Measurements from ENCODE around the gene DLK1.

The DLK1 gene

DNA sequence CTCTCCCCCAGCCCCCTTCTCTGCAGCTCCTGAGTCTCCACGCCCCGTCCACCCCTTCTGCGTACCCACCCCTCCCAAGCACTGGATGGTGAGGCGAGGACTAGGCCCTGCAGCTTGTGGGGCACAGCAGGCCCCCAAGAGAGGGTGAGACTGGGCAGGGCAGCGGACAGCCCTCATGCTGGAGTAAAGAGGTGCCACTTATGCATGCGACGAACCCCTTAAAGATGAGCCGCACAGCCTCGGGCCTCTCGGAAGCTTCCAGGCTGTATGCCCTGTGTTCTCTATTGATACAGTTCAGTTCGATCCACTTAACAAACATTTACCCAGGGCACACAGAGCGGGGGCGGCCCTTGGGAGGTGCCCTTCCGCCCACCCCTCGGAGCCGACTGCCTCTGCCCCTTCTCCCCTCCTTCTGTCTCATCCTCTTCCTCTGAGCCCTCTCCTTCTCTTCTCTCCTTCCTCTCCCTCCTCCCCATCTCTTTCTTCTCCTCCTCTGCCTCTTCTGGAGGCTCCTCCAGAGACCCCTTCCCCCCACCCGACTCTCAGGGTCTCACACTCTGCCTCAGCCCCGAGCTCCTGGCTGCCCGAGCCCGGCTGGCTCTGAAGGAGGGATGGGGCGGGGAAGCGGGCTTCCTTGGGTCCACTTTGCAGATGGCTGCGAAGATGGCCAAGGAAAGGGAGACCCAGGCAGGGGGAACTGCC lies 32.7 kb upstream of the DLK1 start:
- DNase-seq (ENCODE audit: low spot score) = no peak

DNA sequence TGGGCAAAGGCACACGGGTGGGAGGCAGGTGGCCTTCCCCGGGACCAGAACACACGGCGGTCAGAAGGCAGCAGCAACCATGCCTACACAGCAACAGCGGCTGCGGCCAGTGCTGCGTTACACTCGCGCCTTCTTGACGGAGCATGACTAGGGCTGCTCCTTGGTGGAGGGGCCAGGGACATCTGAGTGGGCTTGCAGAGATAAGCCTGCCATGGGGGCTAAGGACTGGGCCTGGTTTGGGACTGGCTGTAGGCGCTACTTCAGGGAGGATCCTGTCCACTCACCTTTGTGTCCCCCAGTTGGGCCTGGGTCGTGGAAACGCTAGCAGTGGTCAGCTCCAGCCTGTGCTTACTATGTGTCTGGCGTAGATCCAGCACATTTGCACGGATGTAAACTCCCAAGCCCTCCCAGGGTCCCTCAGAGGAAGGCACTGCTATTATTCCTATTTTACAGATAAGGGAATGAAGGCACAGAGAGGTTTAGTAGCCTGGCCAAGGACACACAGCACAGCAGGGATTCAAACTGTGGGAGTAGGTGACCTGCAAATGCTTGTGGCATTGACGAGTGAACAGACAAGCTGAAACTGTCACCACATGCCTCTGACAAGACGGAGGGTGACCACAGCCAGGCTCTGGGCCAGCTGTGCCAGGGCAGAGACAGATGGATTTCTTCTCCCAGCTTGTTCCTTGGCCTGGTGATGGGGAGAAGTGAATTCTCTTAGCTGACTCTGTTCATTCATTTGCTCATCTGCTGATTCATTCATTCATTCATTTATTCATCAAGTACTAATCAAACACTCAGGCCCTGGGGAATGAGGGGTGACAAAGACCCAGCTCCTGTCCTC lies 31.9 kb upstream of the DLK1 start:
- DNase-seq (ENCODE audit: low spot score) = no peak

DNA sequence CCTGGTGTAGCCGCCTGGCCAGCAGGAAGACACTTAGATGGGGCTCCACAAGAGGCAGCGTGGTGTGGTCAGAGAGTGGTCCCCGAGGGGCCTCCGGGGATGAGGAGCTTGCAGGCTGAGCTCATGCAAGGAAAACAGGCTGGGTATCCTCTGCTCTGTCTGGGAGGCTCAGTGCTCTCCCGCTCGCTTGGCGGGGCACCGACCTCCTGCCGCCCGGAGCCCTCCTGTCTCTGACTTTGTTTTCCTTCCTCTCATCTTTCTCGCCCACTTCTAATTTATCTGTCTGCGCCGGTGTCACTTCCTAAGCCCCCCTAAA lies 31.3 kb upstream of the DLK1 start:
- no peak for DNase-seq (ENCODE audit: low spot score)

DNA sequence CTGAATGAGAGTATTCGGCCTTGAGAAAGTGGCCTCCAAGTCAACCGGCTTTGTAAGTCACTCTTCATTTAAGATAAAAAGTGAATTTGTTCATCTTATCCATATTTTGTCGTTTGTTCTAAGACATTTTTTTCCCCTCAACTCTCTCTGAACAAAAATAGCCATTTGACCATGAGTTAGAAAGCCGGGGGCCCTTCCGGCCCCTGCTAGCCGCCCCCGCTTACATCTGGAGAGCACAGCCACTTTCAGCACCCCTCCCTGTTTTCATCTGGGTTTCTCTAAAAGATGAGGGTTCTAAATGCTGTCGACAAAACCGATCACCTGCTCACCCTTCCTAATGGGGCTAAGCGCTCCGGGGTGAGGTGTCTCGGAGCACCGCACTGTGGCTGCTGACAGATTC lies 30.7 kb upstream of the DLK1 start:
- no peak for DNase-seq (ENCODE audit: low spot score)

DNA sequence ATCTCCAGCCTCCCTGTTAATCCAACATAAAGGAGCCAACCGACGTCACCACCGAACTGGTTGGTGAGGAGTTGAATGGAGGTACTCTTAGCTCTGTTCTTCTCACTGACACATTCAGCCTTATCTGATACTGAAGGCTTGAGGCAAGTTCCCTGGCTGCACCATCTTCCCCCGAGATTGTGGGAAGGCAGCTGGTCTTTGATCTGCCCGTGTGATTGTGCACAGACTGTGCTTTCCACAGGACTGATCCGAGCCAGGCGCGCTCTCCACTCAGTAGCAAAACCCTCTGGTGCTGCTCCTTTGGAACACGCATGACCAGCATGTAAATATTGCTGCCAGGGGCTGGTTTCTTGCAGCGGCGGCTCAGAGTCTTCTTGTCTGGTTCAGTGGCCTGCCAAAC lies 30.1 kb upstream of the DLK1 start:
- DNase-seq (ENCODE audit: low spot score) = peak; percentile 17

DNA sequence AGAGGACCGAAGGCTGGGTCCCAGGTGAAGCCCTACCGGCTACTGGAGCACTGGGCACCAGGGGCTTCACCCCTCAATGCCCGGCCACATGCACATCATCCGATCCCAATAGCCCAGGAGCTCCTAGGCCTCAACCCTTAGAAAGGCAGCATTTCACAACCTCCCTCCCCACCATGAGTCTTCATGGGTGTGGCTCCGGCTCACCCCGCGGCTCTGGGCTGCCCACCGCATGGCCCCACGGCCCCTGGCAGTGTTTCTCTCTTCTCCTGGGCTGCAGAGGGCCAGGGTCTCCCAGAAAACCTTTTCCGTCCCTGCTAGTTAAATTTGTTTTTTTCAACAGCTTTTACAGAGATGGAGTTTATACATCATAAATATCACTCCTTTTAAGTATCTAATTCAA lies 28.6 kb upstream of the DLK1 start:
- DNase-seq (ENCODE audit: low spot score) = no peak

DNA sequence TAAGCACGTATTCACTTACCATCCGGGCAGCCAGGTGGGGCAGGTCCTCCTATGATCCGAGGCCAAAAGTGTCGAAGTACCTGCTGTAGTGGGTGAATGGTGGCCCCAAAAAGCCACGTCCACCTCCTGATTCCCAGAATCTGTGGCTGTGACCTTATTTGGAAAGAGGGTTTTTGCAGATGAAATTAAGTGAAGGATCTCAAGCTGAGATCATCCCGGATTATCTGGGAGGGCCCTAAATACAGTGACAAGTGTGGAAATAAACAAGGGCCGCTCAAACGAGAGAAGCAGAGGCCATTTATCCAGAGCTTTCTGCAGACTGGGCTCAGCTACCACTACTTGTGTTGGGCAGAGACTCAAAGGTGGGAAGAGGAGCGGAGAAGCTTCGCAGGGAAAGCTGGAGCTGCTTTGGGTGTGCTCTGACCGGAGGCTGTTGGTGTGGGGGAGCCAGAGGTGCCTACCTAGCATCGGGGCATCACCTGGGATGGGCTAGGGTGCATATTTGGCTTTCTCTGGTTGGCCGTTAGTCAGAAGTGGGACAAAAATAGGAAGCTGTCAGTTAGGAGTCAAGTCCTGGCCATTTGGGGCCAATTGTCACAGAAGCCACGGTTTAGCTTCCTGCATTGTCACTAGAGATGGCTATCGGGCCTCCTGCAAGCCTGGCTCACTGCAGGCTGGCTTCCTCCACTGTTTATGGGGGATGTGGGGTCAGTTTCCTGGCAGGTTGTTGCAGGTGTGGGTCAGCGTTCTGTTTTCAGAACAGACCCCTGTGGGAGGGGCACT lies 27.8 kb upstream of the DLK1 start:
- DNase-seq (ENCODE audit: low spot score) = no peak

DNA sequence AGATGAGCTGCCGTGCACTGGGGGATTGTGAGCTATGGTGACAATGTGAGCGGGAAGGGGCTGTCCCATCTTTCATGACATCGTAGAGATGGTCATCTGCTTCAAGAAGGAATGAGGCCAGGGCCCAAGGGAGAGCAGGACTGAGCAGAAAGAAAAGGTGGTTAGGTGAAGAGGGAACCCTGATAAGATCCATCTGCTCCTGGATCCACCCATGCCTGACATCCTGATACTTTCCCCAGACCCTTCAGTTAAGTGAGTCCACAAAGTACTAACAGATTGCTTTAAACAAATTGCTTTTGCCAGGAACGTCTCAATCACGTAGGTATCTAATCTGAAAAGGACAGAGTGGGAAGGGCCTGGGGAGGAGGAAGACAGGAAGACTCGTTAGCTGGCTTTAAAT lies 25.4 kb upstream of the DLK1 start:
- no peak for DNase-seq (ENCODE audit: low spot score)

DNA sequence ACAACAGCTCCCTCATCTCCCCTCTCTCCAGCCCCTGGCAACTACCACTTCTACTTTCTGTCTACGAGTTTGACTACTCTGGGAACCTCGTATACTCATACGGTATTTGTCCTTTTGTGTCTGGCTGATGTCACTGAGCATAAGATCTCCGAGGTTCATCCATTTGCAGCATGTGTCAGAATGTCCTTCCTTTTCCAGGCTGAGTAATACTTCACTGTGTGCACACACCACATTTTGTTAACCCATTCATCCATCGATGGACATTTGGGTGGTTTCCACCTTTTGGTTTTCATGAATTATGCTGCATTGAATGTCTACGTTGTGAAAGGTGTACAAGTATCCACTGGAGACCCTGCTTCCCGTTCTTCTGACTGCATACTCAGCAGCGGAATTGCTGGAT lies 24.1 kb upstream of the DLK1 start:
- no peak for DNase-seq (ENCODE audit: low spot score)

DNA sequence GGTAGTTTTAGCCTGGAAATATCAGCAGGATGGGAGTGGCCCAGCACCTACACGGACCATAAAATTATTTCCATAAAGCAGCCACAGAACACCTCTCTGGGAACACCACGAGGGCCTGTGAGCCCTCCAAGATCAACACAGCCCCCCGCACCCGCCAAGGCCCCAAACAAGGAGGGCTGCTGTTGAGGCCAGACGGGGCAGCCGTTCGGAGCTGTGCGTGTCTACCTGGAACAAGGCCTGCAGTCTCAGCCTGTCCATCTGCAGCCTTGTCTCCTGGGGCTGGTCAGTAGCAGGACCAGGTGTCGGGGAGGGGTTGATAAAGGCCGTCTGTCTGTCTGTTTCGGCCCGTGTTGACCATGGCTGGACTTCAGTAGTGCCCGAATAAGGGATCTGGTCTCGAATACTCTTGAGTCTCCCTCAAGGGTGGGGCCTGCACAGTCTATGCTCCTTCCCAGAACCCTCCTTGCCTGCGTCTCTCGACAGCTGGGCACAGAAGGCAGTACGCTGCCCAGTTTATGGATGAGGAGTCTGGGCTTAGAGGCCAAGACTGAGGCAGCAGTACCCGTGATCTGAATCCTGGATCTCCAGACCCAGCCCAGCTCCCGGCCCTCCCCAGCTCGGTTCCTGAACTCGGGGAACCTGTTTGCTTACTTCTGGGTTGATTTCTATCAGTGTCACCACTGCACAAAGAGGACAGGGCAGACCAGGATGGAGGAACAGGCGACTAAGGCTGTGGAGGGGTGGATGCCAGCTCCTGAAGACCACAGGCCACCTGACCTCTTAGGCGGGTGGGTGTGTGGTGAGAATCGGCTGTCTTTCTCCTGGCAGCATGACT lies 23.1 kb upstream of the DLK1 start:
- DNase-seq (ENCODE audit: low spot score) = no peak

DNA sequence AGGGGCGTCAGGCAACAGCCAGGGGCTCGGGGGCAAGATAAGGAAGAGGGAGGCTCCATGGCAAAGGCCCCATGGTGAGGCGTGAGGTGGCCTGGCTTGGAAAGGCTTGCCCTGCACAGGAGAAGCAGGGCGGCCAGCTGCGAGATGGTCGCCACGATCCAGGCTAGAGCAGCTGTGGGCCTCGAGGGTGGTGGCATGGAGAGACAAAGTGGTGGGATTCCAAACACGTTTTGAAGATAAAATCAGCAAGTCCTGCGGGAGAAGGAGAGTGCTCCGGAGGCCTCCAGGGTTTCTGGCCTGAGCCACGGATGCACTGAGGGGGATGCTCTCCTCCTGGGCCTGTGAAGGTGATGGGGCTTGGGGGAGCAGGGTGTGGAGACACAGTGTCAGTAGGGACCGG lies 20.5 kb upstream of the DLK1 start:
- DNase-seq (ENCODE audit: low spot score) = no peak

DNA sequence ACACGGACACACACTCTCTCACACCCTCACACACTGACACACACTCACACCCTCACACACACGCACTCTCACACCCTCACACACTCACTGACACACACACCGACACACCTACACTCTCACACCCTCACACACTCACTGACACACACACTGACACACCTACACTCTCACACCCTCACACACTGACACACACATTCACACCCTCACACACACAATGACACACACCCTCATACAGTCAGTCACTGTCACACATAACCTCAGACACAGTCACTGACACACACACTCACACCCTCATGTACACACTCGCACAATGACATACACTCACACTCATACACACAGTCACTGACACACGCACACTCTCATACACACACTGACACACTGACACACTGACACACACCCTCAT lies 19.8 kb upstream of the DLK1 start:
- no peak for DNase-seq (ENCODE audit: low spot score)

DNA sequence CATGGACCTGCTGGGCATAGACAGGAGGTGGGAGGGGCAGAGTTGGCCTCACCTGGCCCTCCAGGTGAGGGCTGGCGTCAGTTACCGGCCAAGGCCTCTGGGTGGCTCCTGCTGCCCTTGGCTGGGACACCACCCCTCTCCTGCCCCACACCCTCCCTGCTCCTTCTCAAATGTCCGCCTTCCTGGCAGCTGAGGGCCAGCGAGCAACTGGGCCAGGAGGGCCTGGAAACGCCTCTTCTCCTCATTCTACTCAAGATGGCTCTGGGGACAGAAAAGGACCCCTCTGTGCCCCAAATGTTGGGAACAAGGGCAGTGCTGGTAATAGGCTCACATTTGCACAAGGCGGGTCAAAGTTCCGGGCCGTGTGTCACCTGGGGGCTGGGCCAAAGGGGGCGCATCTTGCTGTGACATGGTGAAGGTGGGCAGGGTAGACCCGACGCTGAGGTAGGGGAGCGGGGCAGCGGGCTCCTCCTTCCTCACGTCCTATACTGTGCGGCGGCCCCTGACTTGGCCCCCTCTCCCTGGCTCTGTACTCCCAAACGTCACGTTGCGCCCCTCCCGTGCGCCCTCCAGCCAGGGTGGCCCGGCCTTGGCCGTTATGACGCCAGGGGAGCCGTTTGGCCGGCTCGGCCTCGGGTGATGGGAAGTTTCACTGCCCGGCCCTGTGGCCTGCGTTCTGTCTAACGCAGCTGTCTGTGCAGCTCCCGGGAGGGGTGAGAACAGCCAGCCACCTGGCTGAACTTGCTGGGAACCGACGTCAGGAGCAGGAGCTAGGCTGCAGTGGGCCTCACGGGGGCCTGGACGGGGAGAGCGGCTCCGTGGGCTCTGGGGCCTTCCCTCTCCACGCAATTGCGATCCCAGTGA lies 18.0 kb upstream of the DLK1 start:
- DNase-seq (ENCODE audit: low spot score) = no peak

DNA sequence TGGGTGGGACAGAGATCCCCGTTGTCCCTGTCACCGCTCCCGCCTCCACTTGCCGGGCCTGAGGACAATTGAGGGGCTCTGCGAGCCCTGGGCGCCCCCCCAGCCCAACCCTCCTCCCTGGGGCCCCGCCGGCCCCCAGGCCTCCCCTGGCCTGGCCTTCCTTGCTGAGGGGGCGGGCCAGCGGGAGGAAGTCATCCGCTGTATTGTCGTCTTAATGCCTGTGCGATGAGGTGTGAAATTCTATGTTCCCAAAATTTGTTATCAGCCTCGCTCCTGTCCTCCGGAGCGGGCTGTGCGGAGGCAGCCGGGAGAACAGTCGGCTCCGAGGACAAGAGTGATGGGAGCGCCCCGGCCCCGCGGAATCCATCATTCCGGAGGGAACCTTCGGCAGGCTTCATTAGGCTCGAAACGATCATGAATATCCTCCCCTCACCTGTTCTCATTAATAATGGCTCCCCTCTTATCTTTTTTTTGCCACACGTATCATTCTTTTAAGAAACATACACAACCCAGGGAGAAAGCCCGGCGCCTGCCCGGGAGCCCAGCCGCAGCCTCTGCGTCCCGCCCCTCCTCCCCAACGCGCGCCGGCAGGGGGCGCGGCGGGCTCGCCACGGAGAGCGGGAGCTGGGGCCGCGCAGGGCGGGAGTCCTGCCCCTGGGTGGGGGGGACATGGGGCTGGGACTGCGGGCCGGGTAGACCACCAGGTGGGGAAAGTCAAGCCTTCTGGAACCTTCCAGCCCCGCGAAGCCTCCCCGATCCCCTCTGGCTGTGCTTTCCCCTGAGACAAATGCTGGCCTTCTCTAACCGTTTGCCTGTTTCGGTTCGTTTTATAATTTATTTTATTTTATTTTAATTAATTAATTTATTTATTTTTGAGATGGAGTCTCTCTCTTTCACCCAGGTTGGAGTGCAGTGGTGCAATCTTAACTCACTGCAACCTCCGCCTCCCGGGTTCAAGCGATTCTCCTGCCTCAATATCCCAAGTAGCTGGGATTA lies 17.1 kb upstream of the DLK1 start:
- DNase-seq (ENCODE audit: low spot score) = no peak

DNA sequence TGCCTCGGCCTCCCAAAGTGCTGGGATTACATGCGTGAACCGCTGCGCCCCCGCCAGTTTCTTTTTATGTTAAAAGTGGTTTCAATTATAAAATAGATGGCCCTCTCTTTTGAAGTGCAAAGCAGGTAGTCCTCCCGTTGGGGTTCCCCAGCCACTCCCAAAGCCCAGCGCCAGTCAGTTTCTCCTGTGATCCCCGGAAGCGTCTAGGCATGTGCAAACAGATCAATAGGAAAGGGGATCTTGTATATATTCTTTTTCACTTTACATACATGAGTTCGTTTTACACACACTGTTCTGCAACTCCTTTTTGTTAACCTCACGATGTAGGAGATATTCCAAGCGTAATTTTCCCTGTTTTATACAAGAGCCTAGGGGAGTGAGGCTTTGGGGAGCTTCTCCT lies 16.3 kb upstream of the DLK1 start:
- DNase-seq (ENCODE audit: low spot score) = no peak

DNA sequence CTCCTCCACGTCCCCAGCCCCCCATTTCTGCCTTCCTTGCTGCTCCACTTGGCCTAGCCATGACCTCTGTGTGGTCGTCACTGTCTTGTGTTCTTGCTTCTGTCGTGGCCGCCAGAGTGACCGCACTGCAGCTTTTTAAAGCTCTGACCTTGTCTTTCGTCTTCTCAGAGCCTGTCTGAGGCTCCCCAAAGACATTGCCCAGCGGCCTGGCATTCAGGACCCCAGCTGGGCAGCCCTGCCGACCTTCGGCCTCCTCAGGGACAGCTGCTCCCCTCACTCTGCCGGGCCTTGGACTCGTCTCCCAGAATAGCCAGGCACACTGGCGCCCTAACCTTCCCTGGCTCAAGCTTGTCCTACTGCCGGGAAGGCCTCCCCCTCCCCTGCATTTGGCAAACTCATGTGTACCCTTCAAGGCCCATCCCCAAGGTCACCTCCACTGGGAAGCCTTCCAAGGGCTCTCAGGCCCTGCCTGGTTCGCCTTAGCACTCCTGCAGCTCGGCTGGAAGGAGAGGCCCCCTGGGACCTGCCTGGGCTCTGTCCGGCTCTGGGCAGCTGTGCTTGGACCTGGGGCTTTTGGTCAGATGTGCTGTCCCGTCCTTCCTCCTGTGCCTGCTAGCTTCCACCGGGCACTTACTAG lies 15.7 kb upstream of the DLK1 start:
- no peak for DNase-seq (ENCODE audit: low spot score)

DNA sequence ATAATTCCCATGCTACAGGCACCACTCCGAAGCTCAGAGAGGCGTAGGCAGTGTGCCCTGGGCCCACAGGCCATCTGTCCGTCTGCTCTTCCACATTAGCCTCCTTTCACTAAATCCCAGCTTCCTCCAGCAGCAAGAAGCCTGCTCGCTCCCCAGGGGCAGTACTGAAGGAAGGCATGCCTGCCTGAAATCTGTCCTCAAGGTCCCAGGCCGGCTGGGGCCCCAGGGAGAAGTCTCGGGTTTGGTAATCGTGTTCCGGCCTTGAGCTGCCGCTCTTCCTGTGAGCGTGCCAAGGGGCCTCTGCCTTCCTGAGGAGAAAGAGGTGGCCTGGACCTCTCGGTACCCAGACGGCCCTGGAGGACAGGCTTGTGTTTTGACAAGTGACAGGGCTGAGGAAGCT lies 15.2 kb upstream of the DLK1 start:
- no peak for DNase-seq (ENCODE audit: low spot score)

DNA sequence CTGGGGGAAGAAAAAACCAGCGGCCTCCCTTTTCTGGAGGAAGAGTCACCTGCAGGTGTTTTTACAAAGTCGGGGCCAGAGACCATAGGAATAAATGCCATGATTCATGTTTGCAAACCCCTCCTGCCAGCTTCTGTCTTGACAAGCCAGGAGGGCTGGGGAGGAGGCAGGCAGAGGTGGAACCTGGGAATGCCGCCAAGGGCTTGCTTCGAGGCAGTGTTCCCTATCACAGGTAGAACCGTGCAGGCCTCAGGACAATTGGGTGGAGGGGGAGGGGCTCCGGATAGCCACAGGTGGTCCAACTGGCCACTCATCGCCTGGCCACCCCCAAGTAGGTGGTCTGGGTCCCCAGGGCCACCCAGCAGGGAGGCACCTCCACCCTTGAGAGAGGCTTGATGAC lies 14.2 kb upstream of the DLK1 start:
- no peak for DNase-seq (ENCODE audit: low spot score)

DNA sequence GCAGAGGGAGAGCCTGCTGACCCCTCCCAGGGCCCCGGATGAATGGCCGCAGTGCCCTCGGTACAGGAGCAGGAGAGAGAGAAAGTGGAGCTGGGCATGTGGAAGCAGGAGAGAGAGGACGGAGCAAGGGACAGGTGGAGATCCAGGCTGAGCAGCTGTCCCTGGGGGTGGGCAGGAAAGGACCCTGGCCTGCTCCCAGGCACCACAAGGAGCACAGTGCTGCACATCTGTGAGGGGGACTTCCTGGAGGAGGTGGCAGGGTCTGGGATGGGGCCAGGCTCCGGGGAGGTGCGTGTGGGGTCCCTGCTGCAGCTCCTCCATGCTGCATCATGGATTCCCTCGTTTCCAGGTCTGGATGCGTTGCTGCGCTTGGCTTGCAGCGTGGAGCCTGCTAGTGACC lies 13.0 kb upstream of the DLK1 start:
- DNase-seq (ENCODE audit: low spot score) = no peak
